ENCODE data around the gene ISY1.
"Not testable (repeated sequence)": the region's sequence is repeated elsewhere in the genome, so short reads cannot be mapped to it uniquely, and the experiment has no call there.

The ISY1 gene

GRCh38 chr3:129189793-129190192 lies 28.9 kb upstream of the ISY1 start:
- H3K18ac ChIP-seq (ENCODE audit: low read length); H2BK120ac ChIP-seq (ENCODE audit: low read depth, low read length); H3K4me1 ChIP-seq (ENCODE audit: control insufficient read depth in 2 of 2, insufficient read depth in 1 of 2, low read depth in 1 of 2, low read length in 2 of 2); H3K4ac ChIP-seq (ENCODE audit: low read length); DNase-seq (ENCODE audit: low spot score); H3K14ac ChIP-seq (ENCODE audit: low read length); H3K27ac ChIP-seq (replicated peaks; ENCODE audit: low read length); H3K9ac ChIP-seq (ENCODE audit: low read depth, low read length, poor library complexity); H3K4me2 ChIP-seq (ENCODE audit: insufficient read depth, low read length, poor library complexity, severe bottlenecking); H3K36me3 ChIP-seq (replicated peaks in 1 of 2; ENCODE audit: control insufficient read depth in 2 of 2, insufficient read depth in 2 of 2, low read length in 2 of 2); H4K91ac ChIP-seq (ENCODE audit: low read depth, low read length, poor library complexity); H3K4me3 ChIP-seq (ENCODE audit: low read length in 2 of 2); H2BK15ac ChIP-seq (ENCODE audit: low read length); H4K8ac ChIP-seq (ENCODE audit: low read depth, low read length); H3K27me3 ChIP-seq (ENCODE audit: control insufficient read depth in 3 of 3, insufficient read depth in 3 of 3, low read depth in 1 of 3, low read length in 3 of 3); H2AK5ac ChIP-seq (ENCODE audit: low read depth, low read length); H2BK5ac ChIP-seq (ENCODE audit: low read length); H3K23ac ChIP-seq (ENCODE audit: low read depth, low read length, poor library complexity); H3K79me1 ChIP-seq (ENCODE audit: low read depth, low read length); H2BK12ac ChIP-seq (ENCODE audit: low read length); H2AFZ ChIP-seq (ENCODE audit: low read length); H3K9me3 ChIP-seq (replicated peaks in 1 of 2; ENCODE audit: control insufficient read depth in 2 of 2, insufficient read depth in 1 of 2, low read depth in 1 of 2, low read length in 2 of 2): not testable (repeated sequence)
- WGBS, 2 donors (ENCODE audit: extremely low coverage in 2 of 2, insufficient read length in 2 of 2, insufficient replicate concordance in 1 of 2): no CpG with 5 or more reads among the region's 8 CpGs

- Histone ChIP-seq H3K9me3 (replicated peaks in 1 of 2; ENCODE audit: control insufficient read depth in 2 of 2, insufficient read depth in 1 of 2, low read depth in 1 of 2, low read length in 2 of 2) (no peaks in the 10 kb centered on the region), H2BK15ac (ENCODE audit: low read length) (no peak overlapping the region), H2AFZ (ENCODE audit: low read length) (no peak overlapping the region), H4K8ac (ENCODE audit: low read depth, low read length) (no peak overlapping the region), H3K9ac (ENCODE audit: low read depth, low read length, poor library complexity) (no peak overlapping the region), H2BK5ac (ENCODE audit: low read length) (no peak overlapping the region), H3K4ac (ENCODE audit: low read length) (no peak overlapping the region), H3K4me2 (ENCODE audit: insufficient read depth, low read length, poor library complexity, severe bottlenecking) (no peak overlapping the region), H3K23ac (ENCODE audit: low read depth, low read length, poor library complexity) (no peak overlapping the region), H4K91ac (ENCODE audit: low read depth, low read length, poor library complexity) (no peak overlapping the region), H3K18ac (ENCODE audit: low read length) (no peak overlapping the region), H3K4me1 (ENCODE audit: control insufficient read depth in 2 of 2, insufficient read depth in 1 of 2, low read depth in 1 of 2, low read length in 2 of 2) (peaks cover 0 to 5% of the 10 kb centered on the region in 2 donors), H3K79me1 (ENCODE audit: low read depth, low read length) (peaks cover 7% of the 10 kb centered on the region), H3K4me3 (ENCODE audit: low read length in 2 of 2) (no peak overlapping the region), H3K27ac (replicated peaks; ENCODE audit: low read length) (no peak overlapping the region), H3K27me3 (ENCODE audit: control insufficient read depth in 3 of 3, insufficient read depth in 3 of 3, low read depth in 1 of 3, low read length in 3 of 3) (no peaks in the 10 kb centered on the region), H3K36me3 (replicated peaks in 1 of 2; ENCODE audit: control insufficient read depth in 2 of 2, insufficient read depth in 2 of 2, low read length in 2 of 2) (no peaks in the 10 kb centered on the region), H2AK5ac (ENCODE audit: low read depth, low read length) (no peak overlapping the region), H3K14ac (ENCODE audit: low read length) (no peak overlapping the region), H2BK12ac (ENCODE audit: low read length) (no peak overlapping the region), H2BK120ac (ENCODE audit: low read depth, low read length) (no peak overlapping the region)
- DNase-seq (ENCODE audit: low spot score): no peak
- WGBS, 2 donors (ENCODE audit: extremely low coverage in 2 of 2, insufficient read length in 2 of 2, insufficient replicate concordance in 1 of 2): no CpG with 5 or more reads among the region's 1 CpG
These were observed 27.0 kb upstream of the ISY1 start for GRCh38 chr3:129187857-129188256.

DNA sequence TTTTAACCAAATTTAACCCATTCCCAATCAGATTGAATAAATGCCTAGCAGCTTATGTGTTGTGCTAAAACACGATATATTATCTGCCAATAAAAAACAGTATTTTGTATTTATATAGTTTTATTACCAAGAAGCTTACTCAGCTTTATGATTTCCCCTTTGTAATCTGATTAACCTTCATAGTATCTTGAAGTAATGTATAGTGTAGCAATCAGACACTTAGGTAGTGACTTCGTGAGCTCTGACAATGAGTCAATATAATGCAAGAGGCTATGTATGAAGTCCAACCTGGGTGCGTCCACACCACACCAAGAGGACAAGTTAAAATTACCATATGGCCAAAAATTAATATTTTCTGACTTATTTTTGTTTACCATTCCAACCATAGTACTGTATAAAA lies 24.9 kb upstream of the ISY1 start:
- H4K8ac ChIP-seq (ENCODE audit: low read depth, low read length): no peak overlapping the region
- H3K27me3 ChIP-seq (ENCODE audit: control insufficient read depth in 3 of 3, insufficient read depth in 3 of 3, low read depth in 1 of 3, low read length in 3 of 3): no peaks in the 10 kb centered on the region
- no peak overlapping the region for H3K4me3 ChIP-seq (ENCODE audit: low read length in 2 of 2)
- peaks cover 7% of the 10 kb centered on the region for H3K79me1 ChIP-seq (ENCODE audit: low read depth, low read length)
- H4K91ac ChIP-seq (ENCODE audit: low read depth, low read length, poor library complexity): no peak overlapping the region
- no peak overlapping the region for H2AK5ac ChIP-seq (ENCODE audit: low read depth, low read length)
- H3K4me1 ChIP-seq (ENCODE audit: control insufficient read depth in 2 of 2, insufficient read depth in 1 of 2, low read depth in 1 of 2, low read length in 2 of 2): peaks cover 0 to 9% of the 10 kb centered on the region in 2 donors
- H3K23ac ChIP-seq (ENCODE audit: low read depth, low read length, poor library complexity): no peak overlapping the region
- H3K4me2 ChIP-seq (ENCODE audit: insufficient read depth, low read length, poor library complexity, severe bottlenecking): no peak overlapping the region
- no peak overlapping the region for H3K9ac ChIP-seq (ENCODE audit: low read depth, low read length, poor library complexity)
- no peak overlapping the region for H2BK120ac ChIP-seq (ENCODE audit: low read depth, low read length)
- H2BK5ac ChIP-seq (ENCODE audit: low read length): no peak overlapping the region
- peaks cover 0 to 16% of the 10 kb centered on the region in 2 donors for H3K36me3 ChIP-seq (replicated peaks in 1 of 2; ENCODE audit: control insufficient read depth in 2 of 2, insufficient read depth in 2 of 2, low read length in 2 of 2)
- no peak overlapping the region for H2AFZ ChIP-seq (ENCODE audit: low read length)
- no peak overlapping the region for H3K4ac ChIP-seq (ENCODE audit: low read length)
- no peak overlapping the region for H3K18ac ChIP-seq (ENCODE audit: low read length)
- H2BK12ac ChIP-seq (ENCODE audit: low read length): no peak overlapping the region
- no peak overlapping the region for H3K27ac ChIP-seq (replicated peaks; ENCODE audit: low read length)
- no peak overlapping the region for H2BK15ac ChIP-seq (ENCODE audit: low read length)
- no CpG with 5 or more reads among the region's 3 CpGs for WGBS, 2 donors (ENCODE audit: extremely low coverage in 2 of 2, insufficient read length in 2 of 2, insufficient replicate concordance in 1 of 2)
- H3K14ac ChIP-seq (ENCODE audit: low read length): no peak overlapping the region
- no peaks in the 10 kb centered on the region for H3K9me3 ChIP-seq (replicated peaks in 1 of 2; ENCODE audit: control insufficient read depth in 2 of 2, insufficient read depth in 1 of 2, low read depth in 1 of 2, low read length in 2 of 2)
- DNase-seq (ENCODE audit: low spot score): no peak

GRCh38 chr3:129184784-129185542 lies 24.1 kb upstream of the ISY1 start:
- not testable (repeated sequence) for H3K27me3 ChIP-seq (ENCODE audit: control insufficient read depth in 3 of 3, insufficient read depth in 3 of 3, low read depth in 1 of 3, low read length in 3 of 3); H3K23ac ChIP-seq (ENCODE audit: low read depth, low read length, poor library complexity); H2BK15ac ChIP-seq (ENCODE audit: low read length); H2AK5ac ChIP-seq (ENCODE audit: low read depth, low read length); DNase-seq (ENCODE audit: low spot score); H2BK12ac ChIP-seq (ENCODE audit: low read length); H2BK120ac ChIP-seq (ENCODE audit: low read depth, low read length); H3K9me3 ChIP-seq (replicated peaks in 1 of 2; ENCODE audit: control insufficient read depth in 2 of 2, insufficient read depth in 1 of 2, low read depth in 1 of 2, low read length in 2 of 2); H3K18ac ChIP-seq (ENCODE audit: low read length); H3K79me1 ChIP-seq (ENCODE audit: low read depth, low read length); H3K4me2 ChIP-seq (ENCODE audit: insufficient read depth, low read length, poor library complexity, severe bottlenecking); H2AFZ ChIP-seq (ENCODE audit: low read length); H3K4ac ChIP-seq (ENCODE audit: low read length); H3K9ac ChIP-seq (ENCODE audit: low read depth, low read length, poor library complexity); H4K8ac ChIP-seq (ENCODE audit: low read depth, low read length); H3K14ac ChIP-seq (ENCODE audit: low read length); H2BK5ac ChIP-seq (ENCODE audit: low read length); H4K91ac ChIP-seq (ENCODE audit: low read depth, low read length, poor library complexity); H3K27ac ChIP-seq (replicated peaks; ENCODE audit: low read length)
- Histone ChIP-seq H3K4me3 (ENCODE audit: low read length in 2 of 2) (peak overlapping the region in 1 of 2 donors; percentile 98), H3K36me3 (replicated peaks in 1 of 2; ENCODE audit: control insufficient read depth in 2 of 2, insufficient read depth in 2 of 2, low read length in 2 of 2) (peaks cover 3 to 25% of the 10 kb centered on the region in 2 donors), H3K4me1 (ENCODE audit: control insufficient read depth in 2 of 2, insufficient read depth in 1 of 2, low read depth in 1 of 2, low read length in 2 of 2) (peaks cover 1 to 10% of the 10 kb centered on the region in 2 donors)
- WGBS, 2 donors (ENCODE audit: extremely low coverage in 2 of 2, insufficient read length in 2 of 2, insufficient replicate concordance in 1 of 2): no CpG with 5 or more reads among the region's 20 CpGs
